ENCODE data around the gene TRAK1.

The TRAK1 gene

GRCh38 chr3:42179110-42179725, 88.1 kb downstream of the TRAK1 start:
- Histone ChIP-seq H3K4me2 (ENCODE audit: low read length) (no peak overlapping the region), H3K9ac (ENCODE audit: low read length) (no peak overlapping the region), H4K20me1 (ENCODE audit: insufficient read depth, low read length) (peaks cover 94% of the 10 kb centered on the region), H3K9me3 (ENCODE audit: insufficient read depth, low read length) (no peaks in the 10 kb centered on the region), H3K27me3 (ENCODE audit: low read depth, low read length) (no peaks in the 10 kb centered on the region), H3K27ac (ENCODE audit: low read length) (no peak overlapping the region), H2AFZ (ENCODE audit: low read depth, low read length) (no peak overlapping the region), H3K4me3 (ENCODE audit: low read length) (no peak overlapping the region), H3K79me2 (ENCODE audit: low read length) (peaks cover 72% of the 10 kb centered on the region), H3K36me3 (replicated peaks; ENCODE audit: low read depth, low read length) (peaks cover 33% of the 10 kb centered on the region), H3K4me1 (ENCODE audit: low read length) (no peaks in the 10 kb centered on the region)
- TF ChIP-seq, protein P1, sequence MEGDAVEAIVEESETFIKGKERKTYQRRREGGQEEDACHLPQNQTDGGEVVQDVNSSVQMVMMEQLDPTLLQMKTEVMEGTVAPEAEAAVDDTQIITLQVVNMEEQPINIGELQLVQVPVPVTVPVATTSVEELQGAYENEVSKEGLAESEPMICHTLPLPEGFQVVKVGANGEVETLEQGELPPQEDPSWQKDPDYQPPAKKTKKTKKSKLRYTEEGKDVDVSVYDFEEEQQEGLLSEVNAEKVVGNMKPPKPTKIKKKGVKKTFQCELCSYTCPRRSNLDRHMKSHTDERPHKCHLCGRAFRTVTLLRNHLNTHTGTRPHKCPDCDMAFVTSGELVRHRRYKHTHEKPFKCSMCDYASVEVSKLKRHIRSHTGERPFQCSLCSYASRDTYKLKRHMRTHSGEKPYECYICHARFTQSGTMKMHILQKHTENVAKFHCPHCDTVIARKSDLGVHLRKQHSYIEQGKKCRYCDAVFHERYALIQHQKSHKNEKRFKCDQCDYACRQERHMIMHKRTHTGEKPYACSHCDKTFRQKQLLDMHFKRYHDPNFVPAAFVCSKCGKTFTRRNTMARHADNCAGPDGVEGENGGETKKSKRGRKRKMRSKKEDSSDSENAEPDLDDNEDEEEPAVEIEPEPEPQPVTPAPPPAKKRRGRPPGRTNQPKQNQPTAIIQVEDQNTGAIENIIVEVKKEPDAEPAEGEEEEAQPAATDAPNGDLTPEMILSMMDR (IDR thresholded peaks at IDR 0.05; ENCODE audit: low read depth, low read length): no peak
- TF ChIP-seq EZH2phosphoT487 (IDR thresholded peaks at IDR 0.05; ENCODE audit: low read depth): no peak

DNA sequence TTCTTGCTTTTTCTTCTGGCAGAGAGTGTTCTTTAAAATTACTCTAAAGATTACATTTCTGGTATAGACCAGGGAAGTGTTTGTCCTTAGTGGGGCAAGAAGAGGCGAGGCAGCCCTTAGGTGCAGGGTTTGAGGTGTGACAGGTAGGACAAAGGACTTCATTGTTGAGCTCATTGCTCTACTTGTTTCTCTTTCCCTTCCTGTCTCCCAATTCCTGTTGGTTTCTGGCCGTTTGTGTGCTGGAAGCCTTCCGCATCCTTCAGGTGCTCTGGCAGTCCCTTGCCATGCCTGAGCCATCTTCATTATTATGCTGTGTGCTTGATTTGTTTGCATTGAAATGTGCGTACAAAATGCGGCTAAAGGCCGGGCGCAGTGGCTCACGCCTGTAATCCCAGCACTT, 89.7 kb downstream of the TRAK1 start:
- no peak overlapping the region for H3K4me2 ChIP-seq (ENCODE audit: low read length)
- no peak overlapping the region for H3K9ac ChIP-seq (ENCODE audit: low read length)
- H3K27ac ChIP-seq (ENCODE audit: low read length): no peak overlapping the region
- peaks cover 92% of the 10 kb centered on the region for H4K20me1 ChIP-seq (ENCODE audit: insufficient read depth, low read length)
- H3K27me3 ChIP-seq (ENCODE audit: low read depth, low read length): no peaks in the 10 kb centered on the region
- no peaks in the 10 kb centered on the region for H3K4me1 ChIP-seq (ENCODE audit: low read length)
- H3K79me2 ChIP-seq (ENCODE audit: low read length): peaks cover 63% of the 10 kb centered on the region
- H3K4me3 ChIP-seq (ENCODE audit: low read length): no peak overlapping the region
- H2AFZ ChIP-seq (ENCODE audit: low read depth, low read length): no peak overlapping the region
- H3K9me3 ChIP-seq (ENCODE audit: insufficient read depth, low read length): no peaks in the 10 kb centered on the region
- H3K36me3 ChIP-seq (replicated peaks; ENCODE audit: low read depth, low read length): peaks cover 44% of the 10 kb centered on the region
- TF ChIP-seq, protein P1 (IDR thresholded peaks at IDR 0.05; ENCODE audit: low read depth, low read length): no peak
- no peak for TF ChIP-seq EZH2phosphoT487 (IDR thresholded peaks at IDR 0.05; ENCODE audit: low read depth)

DNA sequence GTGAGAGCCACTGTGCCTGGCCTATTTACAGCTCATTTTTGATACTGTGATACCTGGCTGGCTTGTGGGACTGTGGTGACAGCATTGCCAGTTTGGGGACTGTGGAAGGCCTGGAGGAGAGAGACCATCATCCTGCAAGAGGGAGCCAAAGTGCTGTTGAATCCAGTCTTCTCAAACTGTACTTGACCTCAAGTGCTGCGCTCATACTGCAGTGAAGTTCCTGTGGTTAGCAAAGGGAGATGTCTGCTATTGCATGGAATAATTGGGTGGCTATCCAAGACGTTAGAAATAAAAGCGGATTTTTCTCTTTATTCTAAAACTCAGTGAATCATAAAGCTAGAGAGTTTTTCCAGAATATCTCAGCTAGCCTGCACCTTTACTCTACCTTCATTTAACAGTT, 91.4 kb downstream of the TRAK1 start:
- TF ChIP-seq EZH2phosphoT487 (IDR thresholded peaks at IDR 0.05; ENCODE audit: low read depth): no peak
- TF ChIP-seq, protein P1 (IDR thresholded peaks at IDR 0.05; ENCODE audit: low read depth, low read length): no peak
- Histone ChIP-seq H3K4me1 (ENCODE audit: low read length) (no peaks in the 10 kb centered on the region), H3K4me3 (ENCODE audit: low read length) (no peak overlapping the region), H3K27me3 (ENCODE audit: low read depth, low read length) (no peaks in the 10 kb centered on the region), H3K27ac (ENCODE audit: low read length) (no peak overlapping the region), H3K4me2 (ENCODE audit: low read length) (no peak overlapping the region), H3K79me2 (ENCODE audit: low read length) (peaks cover 51% of the 10 kb centered on the region), H3K9me3 (ENCODE audit: insufficient read depth, low read length) (no peaks in the 10 kb centered on the region), H2AFZ (ENCODE audit: low read depth, low read length) (no peak overlapping the region), H4K20me1 (ENCODE audit: insufficient read depth, low read length) (peaks cover 86% of the 10 kb centered on the region), H3K36me3 (replicated peaks; ENCODE audit: low read depth, low read length) (peaks cover 41% of the 10 kb centered on the region), H3K9ac (ENCODE audit: low read length) (no peak overlapping the region)

- TF ChIP-seq, protein P1 (IDR thresholded peaks at IDR 0.05; ENCODE audit: low read depth, low read length): no peak
- TF ChIP-seq EZH2phosphoT487 (IDR thresholded peaks at IDR 0.05; ENCODE audit: low read depth): no peak
- peaks cover 86% of the 10 kb centered on the region for H4K20me1 ChIP-seq (ENCODE audit: insufficient read depth, low read length)
Observed at GRCh38 chr3:42183991-42184632, 93.0 kb downstream of the TRAK1 start.

More at GRCh38 chr3:42183991-42184632, 93.0 kb downstream of the TRAK1 start:
- Histone ChIP-seq H3K4me2 (ENCODE audit: low read length) (no peak overlapping the region), H3K27me3 (ENCODE audit: low read depth, low read length) (no peaks in the 10 kb centered on the region), H3K9ac (ENCODE audit: low read length) (no peak overlapping the region), H3K9me3 (ENCODE audit: insufficient read depth, low read length) (no peaks in the 10 kb centered on the region), H2AFZ (ENCODE audit: low read depth, low read length) (no peak overlapping the region), H3K4me1 (ENCODE audit: low read length) (no peaks in the 10 kb centered on the region), H3K4me3 (ENCODE audit: low read length) (no peak overlapping the region), H3K79me2 (ENCODE audit: low read length) (peaks cover 36% of the 10 kb centered on the region), H3K27ac (ENCODE audit: low read length) (no peak overlapping the region), H3K36me3 (replicated peaks; ENCODE audit: low read depth, low read length) (peaks cover 41% of the 10 kb centered on the region)

Data from OCI-LY3 (cell line).